KOPT-K1 (cell line): ENCODE measurements around the gene EMP2.

ENCODE experiments used
- H3K27ac ChIP-seq: fragments of 200-600 bp; sonication (generic); 2 replicates; pipeline ENCODE4 v1.5.1; 2016; ENCODE audit warnings: antibody characterized with exemption, mild to moderate bottlenecking, low read depth, low read length; ENCODE audit not compliant: poor library complexity, severe bottlenecking
- H3K36me3 ChIP-seq: fragments of 200-600 bp; sonication (generic); 2 replicates; pipeline ENCODE4 v1.5.1; 2017; ENCODE audit warnings: antibody characterized with exemption, mild to moderate bottlenecking, low read length, moderate library complexity; ENCODE audit not compliant: insufficient read depth
- H3K9me3 ChIP-seq: fragments of 200-600 bp; sonication (generic); 2 replicates; pipeline ENCODE4 v1.5.1; 2017; ENCODE audit warnings: antibody characterized with exemption, low read length, mild to moderate bottlenecking; ENCODE audit not compliant: insufficient read depth, poor library complexity, severe bottlenecking

EMP2 gene

GRCh38 chr16:10598157-10598556 is 17.8 kb upstream of the EMP2 start:
- Histone ChIP-seq H3K27ac (no peak overlapping the region), H3K36me3 (no peaks in the 10 kb centered on the region), H3K9me3 (no peaks in the 10 kb centered on the region)

GRCh38 chr16:10597187-10597601 is 16.8 kb upstream of the EMP2 start:
- Histone ChIP-seq H3K36me3 (no peaks in the 10 kb centered on the region), H3K27ac (no peak overlapping the region), H3K9me3 (no peaks in the 10 kb centered on the region)

- no peak overlapping the region for H3K27ac ChIP-seq
- no peaks in the 10 kb centered on the region for H3K9me3 ChIP-seq
- no peaks in the 10 kb centered on the region for H3K36me3 ChIP-seq
Observed at GRCh38 chr16:10594312-10594950, 14.0 kb upstream of the EMP2 start.

- H3K9me3 ChIP-seq = no peaks in the 10 kb centered on the region
- H3K27ac ChIP-seq = no peak overlapping the region
- no peaks in the 10 kb centered on the region for H3K36me3 ChIP-seq
Observed at GRCh38 chr16:10592611-10593010, 12.2 kb upstream of the EMP2 start.

GRCh38 chr16:10590342-10590741 is 9.9 kb upstream of the EMP2 start:
- H3K9me3 ChIP-seq = no peaks in the 10 kb centered on the region
- H3K27ac ChIP-seq = no peak overlapping the region
- H3K36me3 ChIP-seq = no peaks in the 10 kb centered on the region

GRCh38 chr16:10589109-10589508 is 8.7 kb upstream of the EMP2 start:
- Histone ChIP-seq H3K36me3 (no peaks in the 10 kb centered on the region), H3K9me3 (no peaks in the 10 kb centered on the region), H3K27ac (no peak overlapping the region)

- Histone ChIP-seq H3K27ac (no peak overlapping the region), H3K9me3 (no peaks in the 10 kb centered on the region)
Observed at GRCh38 chr16:10587622-10588021, 7.2 kb upstream of the EMP2 start.

GRCh38 chr16:10584981-10585438 is 4.6 kb upstream of the EMP2 start:
- Histone ChIP-seq H3K27ac (no peak overlapping the region), H3K36me3 (no peaks in the 10 kb centered on the region)

More at GRCh38 chr16:10587622-10588021, 7.2 kb upstream of the EMP2 start:
- no peaks in the 10 kb centered on the region for H3K36me3 ChIP-seq

GRCh38 chr16:10583269-10583668 is 2.9 kb upstream of the EMP2 start:
- Histone ChIP-seq H3K9me3 (no peaks in the 10 kb centered on the region), H3K27ac (no peak overlapping the region), H3K36me3 (no peaks in the 10 kb centered on the region)

More at GRCh38 chr16:10584981-10585438, 4.6 kb upstream of the EMP2 start:
- no peaks in the 10 kb centered on the region for H3K9me3 ChIP-seq

- H3K36me3 ChIP-seq = no peaks in the 10 kb centered on the region
- H3K9me3 ChIP-seq = no peaks in the 10 kb centered on the region
- H3K27ac ChIP-seq = no peak overlapping the region
Observed at GRCh38 chr16:10581507-10581906, 1.1 kb upstream of the EMP2 start.

- no peak overlapping the region for H3K27ac ChIP-seq
- no peaks in the 10 kb centered on the region for H3K9me3 ChIP-seq
- no peaks in the 10 kb centered on the region for H3K36me3 ChIP-seq
Observed at GRCh38 chr16:10580883-10581247, 467 bp upstream of the EMP2 start.

GRCh38 chr16:10579575-10579964 is 828 bp downstream of the EMP2 start:
- Histone ChIP-seq H3K9me3 (no peaks in the 10 kb centered on the region), H3K36me3 (no peaks in the 10 kb centered on the region), H3K27ac (no peak overlapping the region)

GRCh38 chr16:10578474-10579316 is 1.7 kb downstream of the EMP2 start:
- no peak overlapping the region for H3K27ac ChIP-seq
- H3K36me3 ChIP-seq = no peaks in the 10 kb centered on the region
- H3K9me3 ChIP-seq = no peaks in the 10 kb centered on the region

- Histone ChIP-seq H3K27ac (no peak overlapping the region), H3K36me3 (no peaks in the 10 kb centered on the region), H3K9me3 (no peaks in the 10 kb centered on the region)
Observed at GRCh38 chr16:10577305-10578202, 2.8 kb downstream of the EMP2 start.
